Common myeloid progenitor, CD34-positive (primary cell): ENCODE data around the gene PLCB3.

Source experiments
- CTCF ChIA-PET: fragments of 350-600 bp; sonication (Branson Sonifier 250); formaldehyde crosslinking; loops from one replicate; lab custom pipeline; 2021; ENCODE audit warnings: antibody characterized with exemption; lab: Charles Lee
- POLR2A ChIA-PET: fragments of 350-600 bp; sonication (Branson Sonifier 250); formaldehyde crosslinking; loops from one replicate; lab custom pipeline; 2021; ENCODE audit warnings: antibody characterized with exemption; lab: Charles Lee
- DNase-seq, 3 donors: peaks; one replicate each; pipeline versions ENCODE4 v3.0.0 to v3.0.0-alpha.2; 2013
- H3K27ac ChIP-seq, 2 experiments: 1 replicate in 1 of 2; 2 replicates in 1 of 2; pipeline ENCODE4 v1.7.0; 2013; ENCODE audit warnings: inconsistent platforms in 2 of 2, low read length in 2 of 2, mild to moderate bottlenecking in 2 of 2, low read depth in 1 of 2, moderate library complexity in 1 of 2; ENCODE audit not compliant: severe bottlenecking in 2 of 2, insufficient read depth in 1 of 2, poor library complexity in 1 of 2
- H3K27me3 ChIP-seq, 5 experiments: replicated peaks in 2 of 5; 1 replicate in 3 of 5; 2 replicates in 2 of 5; pipeline versions ENCODE4 v1.6.1 to v1.7.0; 2013; ENCODE audit warnings: low read length in 4 of 5, mild to moderate bottlenecking in 2 of 5, moderate library complexity in 2 of 5, inconsistent platforms in 1 of 5; ENCODE audit not compliant: insufficient read depth in 5 of 5, control insufficient read depth in 4 of 5
- H3K36me3 ChIP-seq, 4 experiments: 1 replicate in 2 of 4; 2 replicates in 2 of 4; pipeline versions ENCODE4 v1.6.1 to v1.7.0; 2013; ENCODE audit warnings: low read length in 3 of 4, control low read depth in 1 of 4, mild to moderate bottlenecking in 1 of 4; ENCODE audit not compliant: control insufficient read depth in 4 of 4, insufficient read depth in 4 of 4
- H3K4me1 ChIP-seq, 4 experiments: 1 replicate in 3 of 4; 2 replicates in 1 of 4; pipeline versions ENCODE4 v1.6.1 to v1.7.1; 2013; ENCODE audit warnings: low read length in 3 of 4, mild to moderate bottlenecking in 3 of 4, control low read depth in 1 of 4, inconsistent platforms in 1 of 4, moderate library complexity in 1 of 4; ENCODE audit not compliant: control insufficient read depth in 4 of 4, insufficient read depth in 4 of 4; ENCODE audit errors: control extremely low read depth in 1 of 4
- H3K4me3 ChIP-seq, 7 experiments: 1 replicate in 4 of 7; 2 replicates in 3 of 7; pipeline versions ENCODE4 v1.5.1 to v1.7.0; 2013; ENCODE audit warnings: mild to moderate bottlenecking in 7 of 7, low read length in 6 of 7, moderate library complexity in 6 of 7, inconsistent platforms in 2 of 7, low read depth in 2 of 7, control low read depth in 1 of 7; ENCODE audit not compliant: insufficient read depth in 4 of 7, control insufficient read depth in 1 of 7; ENCODE audit errors: extremely low read depth in 1 of 7
- H3K9me3 ChIP-seq, 5 experiments: 1 replicate in 4 of 5; 2 replicates in 1 of 5; pipeline versions ENCODE4 v1.6.1 to v1.7.1; 2013; ENCODE audit warnings: low read length in 4 of 5, mild to moderate bottlenecking in 2 of 5, inconsistent platforms in 1 of 5, low read depth in 1 of 5, moderate library complexity in 1 of 5; ENCODE audit not compliant: control insufficient read depth in 4 of 5, insufficient read depth in 2 of 5; ENCODE audit errors: control extremely low read depth in 1 of 5
- WGBS: methylation state at CpG from one replicate; pipeline ENCODE4 v1.1.5; 2013; ENCODE audit not compliant: insufficient coverage; 5-methylcytosine and 5-hydroxymethylcytosine counted together

The PLCB3 gene

GRCh38 chr11:64288353-64288750 is 37.0 kb downstream of the PLCB3 start:
- Histone ChIP-seq H3K9me3 (no peaks in the 10 kb centered on the region), H3K27ac (no peak overlapping the region), H3K36me3 (peaks cover 0 to 2% (median under 1%) of the 10 kb centered on the region in 4 experiments), H3K4me3 (no peak overlapping the region), H3K27me3 (peaks cover 0 to 41% (median 18%) of the 10 kb centered on the region in 5 experiments), H3K4me1 (peaks cover 0 to 35% (median 34%) of the 10 kb centered on the region in 4 experiments)
- ChIA-PET CTCF (interaction anchor here (0.8 to 6.1 kb wide), 3 partner anchors 14 to 36 kb away, joined by 3 to 45 read pairs (median 5); partner anchors contain the start of genes CATSPERZ and ESRRA), POLR2A (no interaction called here)
- no peak for DNase-seq
- 100% methylated on average over 8 of the region's 9 CpGs for WGBS

GRCh38 chr11:64289002-64289564 is 37.8 kb downstream of the PLCB3 start:
- Histone ChIP-seq H3K4me1 (peaks cover 0 to 30% (median 28%) of the 10 kb centered on the region in 4 experiments), H3K36me3 (peaks cover 0 to 2% (median 0%) of the 10 kb centered on the region in 4 experiments), H3K27me3 (peaks cover 0 to 48% (median 20%) of the 10 kb centered on the region in 5 experiments), H3K4me3 (no peak overlapping the region), H3K27ac (no peak overlapping the region), H3K9me3 (no peaks in the 10 kb centered on the region)
- CTCF ChIA-PET = interaction anchor here (1.1 to 6.1 kb wide), 5 partner anchors 10 to 85 kb away, joined by 3 to 45 read pairs (median 5); partner anchors contain the start of genes CATSPERZ and ESRRA
- DNase-seq = no peak
- POLR2A ChIA-PET = no interaction called here
- WGBS = 95% methylated on average over 9 of the region's 13 CpGs

- no peaks in the 10 kb centered on the region for H3K9me3 ChIP-seq
- no peak for DNase-seq
- WGBS = 66% methylated on average over 9 of the region's 10 CpGs
- no peak overlapping the region for H3K27ac ChIP-seq
- H3K36me3 ChIP-seq = peaks cover 0 to 2% (median 0%) of the 10 kb centered on the region in 4 experiments
- ChIA-PET POLR2A (no interaction called here), CTCF (interaction anchor here (0.6 to 6.1 kb wide), 8 partner anchors 8 to 87 kb away, joined by 3 to 45 read pairs (median 4); partner anchors contain the start of genes CATSPERZ and ESRRA)
- peaks cover 0 to 25% (median 22%) of the 10 kb centered on the region in 4 experiments for H3K4me1 ChIP-seq
- H3K4me3 ChIP-seq = no peak overlapping the region
- H3K27me3 ChIP-seq = peaks cover 6 to 62% (median 29%) of the 10 kb centered on the region in 5 experiments
Observed at GRCh38 chr11:64290352-64291261, 39.3 kb downstream of the PLCB3 start.

- WGBS = 5% methylated on average over 39 of the region's 45 CpGs
- no peak for DNase-seq
- peak within 1 kb of the TSS; percentile 10 to 62 (median 48) for H3K4me3 ChIP-seq
- H3K27ac ChIP-seq = no peak within 1 kb of the TSS
- peaks cover 0 to 2% (median 0%) of the 10 kb centered on the region in 4 experiments for H3K36me3 ChIP-seq
- H3K27me3 ChIP-seq = peaks cover 10 to 69% (median 34%) of the 10 kb centered on the region in 5 experiments
- peaks cover 0 to 20% (median 17%) of the 10 kb centered on the region in 4 experiments for H3K4me1 ChIP-seq
- ChIA-PET CTCF (interaction anchor here (1.4 to 6.1 kb wide), 2 partner anchors 11 to 20 kb away, joined by 4 to 45 read pairs; partner anchors contain the start of genes CATSPERZ and ESRRA), POLR2A (no interaction called here)
- H3K9me3 ChIP-seq = no peaks in the 10 kb centered on the region
Observed at GRCh38 chr11:64291262-64291751, 40.0 kb downstream of the PLCB3 start, which contains the start of gene KCNK4. Gene KCNK4, plus strand, starts transcription at chr11:64291302. Its CDS starts 1,717 bp downstream, at chr11:64293019.

GRCh38 chr11:64291752-64292459 is 40.6 kb downstream of the PLCB3 start:
- no peak overlapping the region for H3K27ac ChIP-seq
- H3K9me3 ChIP-seq = no peaks in the 10 kb centered on the region
- peaks cover 0 to 2% (median 0%) of the 10 kb centered on the region in 4 experiments for H3K36me3 ChIP-seq
- CTCF ChIA-PET = interaction anchor here (1.4 to 6.1 kb wide), 2 partner anchors 11 to 21 kb away, joined by 4 to 45 read pairs; partner anchors contain the start of genes CATSPERZ and ESRRA
- peaks cover 0 to 17% (median 15%) of the 10 kb centered on the region in 4 experiments for H3K4me1 ChIP-seq
- DNase-seq = peak in 1 of 3 donors; percentile 40
- peaks cover 14 to 75% (median 37%) of the 10 kb centered on the region in 5 experiments for H3K27me3 ChIP-seq
- POLR2A ChIA-PET = no interaction called here
- under 1% methylated on average over 88 of the region's 96 CpGs for WGBS
- H3K4me3 ChIP-seq = peak overlapping the region; percentile 10 to 62 (median 48)
